Muscle layer of colon (tissue), 2 donors: ENCODE measurements around the gene C18orf63.

Experiments
- H3K27ac ChIP-seq: one replicate; pipeline ENCODE4 v1.7.0; 2013; ENCODE audit warnings: low read depth, mild to moderate bottlenecking, low read length, moderate library complexity
- H3K27me3 ChIP-seq, 2 donors: one replicate each; pipeline ENCODE4 v1.7.0; 2013; ENCODE audit warnings: low read length in 2 of 2, mild to moderate bottlenecking in 2 of 2; ENCODE audit not compliant: insufficient read depth in 2 of 2, control insufficient read depth in 1 of 2
- H3K36me3 ChIP-seq: one replicate; pipeline ENCODE4 v1.7.0; 2013; ENCODE audit warnings: mild to moderate bottlenecking, low read length; ENCODE audit not compliant: insufficient read depth
- H3K4me1 ChIP-seq: one replicate; pipeline ENCODE4 v1.7.0; 2013; ENCODE audit warnings: mild to moderate bottlenecking, low read length; ENCODE audit not compliant: insufficient read depth
- H3K4me3 ChIP-seq, 2 donors: one replicate each; pipeline ENCODE4 v1.7.0; 2013; ENCODE audit warnings: low read length in 2 of 2, low read depth in 1 of 2, mild to moderate bottlenecking in 1 of 2, moderate library complexity in 1 of 2
- H3K9ac ChIP-seq: one replicate; pipeline ENCODE4 v1.7.0; 2013; ENCODE audit warnings: low read length
- H3K9me3 ChIP-seq: one replicate; pipeline ENCODE4 v1.7.0; 2013; ENCODE audit warnings: mild to moderate bottlenecking, low read length
- donor health status: abdominal sarcoma.
- donor health status: Adenocarcinoma of cecum.

The C18orf63 gene

DNA sequence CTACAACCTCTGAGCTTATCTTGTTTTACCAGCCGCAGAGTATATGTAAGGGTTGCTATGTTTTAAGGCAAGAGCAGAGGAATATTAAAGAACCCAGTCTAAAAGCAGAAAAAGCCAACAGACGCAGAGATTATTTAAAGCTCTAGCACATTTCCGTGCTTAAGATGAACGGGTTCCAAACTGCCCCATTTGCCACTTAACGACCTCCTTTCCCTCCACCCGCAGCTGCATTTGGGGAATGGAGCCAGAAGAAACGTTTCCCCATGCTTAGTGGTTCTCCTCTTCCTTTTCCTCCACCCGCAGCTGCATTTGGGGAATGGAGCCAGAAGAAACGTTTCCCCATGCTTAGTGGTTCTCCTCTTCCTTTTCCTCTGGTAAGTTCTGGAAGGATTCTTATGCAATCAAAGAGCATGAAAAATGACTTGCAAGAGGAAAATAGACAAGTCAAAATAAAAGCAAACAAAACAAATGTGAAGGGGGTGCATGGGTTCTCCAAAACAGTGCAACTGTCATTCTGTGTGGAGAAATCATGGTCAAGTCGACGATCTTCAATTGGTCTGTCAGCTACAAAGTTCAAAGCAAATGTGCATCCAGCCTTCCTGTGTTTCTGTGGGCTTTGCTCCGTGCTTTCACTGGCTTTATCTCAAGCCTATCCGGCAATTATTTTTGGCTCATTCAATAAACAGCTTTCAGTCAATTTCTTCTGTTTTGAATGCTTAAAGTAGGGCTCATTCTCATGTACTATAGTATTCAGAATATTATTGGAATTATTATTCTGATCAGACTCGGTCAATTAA, 83.7 kb downstream of the C18orf63 start:
- Histone ChIP-seq H3K36me3 (no peaks in the 10 kb centered on the region), H3K27ac (no peak overlapping the region), H3K4me1 (no peaks in the 10 kb centered on the region), H3K9me3 (no peaks in the 10 kb centered on the region), H3K27me3 (no peaks in the 10 kb centered on the region), H3K4me3 (no peak overlapping the region), H3K9ac (no peak overlapping the region)

DNA sequence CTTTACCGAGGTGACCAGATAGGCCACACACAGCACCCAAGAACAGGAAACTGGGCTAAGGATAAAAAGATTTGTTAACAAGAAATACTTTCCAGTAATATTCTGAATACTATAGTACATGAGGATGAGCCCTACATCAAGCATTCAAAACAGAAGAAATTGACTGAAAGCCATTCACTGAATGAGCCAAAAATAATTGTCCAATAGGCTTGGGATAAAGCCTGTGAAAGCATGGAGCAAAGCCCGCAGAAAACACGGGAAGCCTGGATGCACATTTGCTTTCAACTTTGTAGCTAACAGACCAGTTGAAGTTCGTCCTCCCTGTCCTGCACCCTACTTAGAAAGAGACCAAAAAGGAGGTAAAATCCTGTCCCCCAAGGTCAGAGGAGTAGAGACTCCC, 85.2 kb downstream of the C18orf63 start:
- H3K27me3 ChIP-seq: no peaks in the 10 kb centered on the region
- no peak overlapping the region for H3K27ac ChIP-seq
- H3K4me3 ChIP-seq: no peak overlapping the region
- H3K36me3 ChIP-seq: no peaks in the 10 kb centered on the region
- H3K9me3 ChIP-seq: no peaks in the 10 kb centered on the region
- no peaks in the 10 kb centered on the region for H3K4me1 ChIP-seq
- H3K9ac ChIP-seq: no peak overlapping the region

DNA sequence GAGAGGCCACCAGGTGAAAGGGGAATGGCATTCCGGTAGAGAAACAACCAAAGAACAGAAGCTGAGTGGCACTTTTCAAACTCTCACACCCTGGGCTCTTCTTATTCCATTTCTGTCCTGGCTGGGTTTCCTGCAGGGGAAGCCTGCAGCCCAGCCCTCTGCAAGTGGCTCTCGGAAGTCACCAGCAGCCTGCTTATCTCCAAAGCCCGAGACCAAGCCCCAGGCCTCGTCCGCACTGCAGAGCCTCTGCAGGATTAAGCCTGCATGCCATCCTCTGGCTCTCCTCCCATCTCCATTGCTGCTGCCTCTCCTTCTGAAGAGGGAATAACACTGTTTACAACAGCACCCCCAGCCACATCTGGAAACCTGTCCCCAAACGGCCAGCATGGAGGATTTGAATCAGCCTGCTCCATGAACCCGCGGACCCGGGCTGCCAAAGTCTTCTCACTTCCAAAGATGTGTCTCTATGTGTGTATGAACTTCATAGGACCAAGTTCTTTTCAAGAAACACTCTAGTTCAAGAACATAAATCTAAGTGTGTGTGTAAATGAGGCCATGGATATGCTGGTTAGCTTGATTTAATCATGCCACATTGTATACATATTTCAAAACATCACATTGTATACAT, 87.3 kb downstream of the C18orf63 start:
- Histone ChIP-seq H3K9ac (no peak overlapping the region), H3K4me3 (no peak overlapping the region), H3K27ac (no peak overlapping the region), H3K36me3 (no peaks in the 10 kb centered on the region), H3K9me3 (no peaks in the 10 kb centered on the region), H3K4me1 (peaks cover under 1% of the 10 kb centered on the region), H3K27me3 (no peaks in the 10 kb centered on the region)

DNA sequence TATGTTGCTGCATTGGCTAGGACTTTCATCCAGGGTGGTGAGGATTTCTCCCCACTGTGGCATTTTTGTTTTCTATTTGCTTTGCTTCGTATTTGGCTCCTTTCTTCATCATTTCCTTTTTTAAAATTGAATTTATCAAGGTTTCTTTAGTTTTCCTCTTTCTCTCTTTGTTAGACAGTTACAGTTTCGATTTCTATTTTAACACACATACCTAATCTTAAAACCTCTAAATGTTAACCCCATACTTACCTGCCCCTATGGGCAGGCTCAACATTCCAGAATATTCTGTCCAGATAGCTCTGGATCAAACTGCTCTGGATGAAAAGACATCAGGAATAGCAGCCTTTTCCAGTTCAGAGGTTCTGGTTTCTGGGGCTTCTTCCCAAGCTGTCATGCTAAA, 92.2 kb downstream of the C18orf63 start:
- no peaks in the 10 kb centered on the region for H3K9me3 ChIP-seq
- peaks cover 3% of the 10 kb centered on the region for H3K4me1 ChIP-seq
- H3K4me3 ChIP-seq: no peak overlapping the region
- no peaks in the 10 kb centered on the region for H3K27me3 ChIP-seq
- no peak overlapping the region for H3K27ac ChIP-seq
- H3K36me3 ChIP-seq: no peaks in the 10 kb centered on the region
- no peak overlapping the region for H3K9ac ChIP-seq
